Ecto neural progenitor cell (in vitro differentiated cells): ENCODE measurements around the gene GALNT9.

Experiments
- DNase-seq: peaks from one replicate; pipeline ENCODE4 v3.0.0-alpha.2; 2018; ENCODE audit warnings: low spot score

GALNT9 gene

DNA sequence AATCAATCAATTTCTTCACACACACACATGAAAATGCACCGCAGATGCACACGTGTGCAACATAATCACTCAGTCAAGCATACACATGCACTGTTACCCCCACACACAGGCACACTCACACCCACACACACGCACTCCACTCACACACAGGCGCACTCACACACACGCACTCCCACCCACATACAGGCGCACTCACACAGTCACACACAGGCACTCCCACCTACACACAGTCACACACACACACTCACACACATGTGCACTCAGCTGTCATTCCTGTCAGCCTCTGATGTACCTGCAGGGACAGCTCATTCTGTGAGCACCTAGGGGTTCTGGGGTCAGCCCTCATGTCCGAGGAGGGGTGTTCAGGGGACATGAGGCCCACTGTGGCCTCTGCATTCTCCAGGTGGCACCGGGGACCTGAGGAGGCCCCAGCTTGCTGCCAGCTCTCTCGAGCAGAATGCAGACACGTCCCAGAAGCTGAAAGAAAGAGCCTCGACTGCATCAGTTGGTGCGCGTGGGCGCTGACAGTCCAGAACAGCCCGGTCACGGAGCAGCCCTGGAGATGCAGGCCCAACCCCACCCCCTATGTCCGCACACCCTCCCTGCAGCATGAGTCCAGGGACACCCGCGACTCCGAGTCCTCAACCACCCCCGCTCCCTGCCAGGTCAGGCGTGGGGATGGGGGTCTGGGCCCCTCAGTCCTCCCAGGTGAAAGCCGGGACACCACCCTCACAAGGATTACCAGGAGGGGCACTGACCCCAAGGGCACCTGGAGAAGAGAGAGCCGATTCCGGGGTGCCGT is 115.8 kb downstream of the GALNT9 start:
- DNase-seq: no peak

DNA sequence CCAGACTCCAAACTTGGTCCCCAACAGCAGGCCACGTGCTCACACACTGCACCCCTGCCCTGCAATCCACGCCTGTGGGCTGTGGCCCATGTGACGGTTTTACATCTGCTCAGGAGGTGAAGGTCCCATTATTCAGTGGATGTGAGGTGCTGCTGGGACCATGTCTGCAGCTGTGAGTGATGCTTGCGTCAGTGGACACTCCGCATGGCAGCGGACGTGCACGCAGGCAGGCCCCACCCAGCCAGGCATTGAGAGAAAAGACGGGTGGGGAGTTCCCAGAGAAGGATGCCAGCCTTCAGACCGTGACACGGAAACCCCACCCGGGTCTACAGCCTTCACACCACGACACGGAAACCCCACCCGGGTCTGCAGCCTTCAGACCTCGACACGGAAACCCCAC is 117.6 kb downstream of the GALNT9 start:
- no peak for DNase-seq

- no peak for DNase-seq
Observed at GRCh38 chr12:132211326-132211725, 118.1 kb downstream of the GALNT9 start.

DNA sequence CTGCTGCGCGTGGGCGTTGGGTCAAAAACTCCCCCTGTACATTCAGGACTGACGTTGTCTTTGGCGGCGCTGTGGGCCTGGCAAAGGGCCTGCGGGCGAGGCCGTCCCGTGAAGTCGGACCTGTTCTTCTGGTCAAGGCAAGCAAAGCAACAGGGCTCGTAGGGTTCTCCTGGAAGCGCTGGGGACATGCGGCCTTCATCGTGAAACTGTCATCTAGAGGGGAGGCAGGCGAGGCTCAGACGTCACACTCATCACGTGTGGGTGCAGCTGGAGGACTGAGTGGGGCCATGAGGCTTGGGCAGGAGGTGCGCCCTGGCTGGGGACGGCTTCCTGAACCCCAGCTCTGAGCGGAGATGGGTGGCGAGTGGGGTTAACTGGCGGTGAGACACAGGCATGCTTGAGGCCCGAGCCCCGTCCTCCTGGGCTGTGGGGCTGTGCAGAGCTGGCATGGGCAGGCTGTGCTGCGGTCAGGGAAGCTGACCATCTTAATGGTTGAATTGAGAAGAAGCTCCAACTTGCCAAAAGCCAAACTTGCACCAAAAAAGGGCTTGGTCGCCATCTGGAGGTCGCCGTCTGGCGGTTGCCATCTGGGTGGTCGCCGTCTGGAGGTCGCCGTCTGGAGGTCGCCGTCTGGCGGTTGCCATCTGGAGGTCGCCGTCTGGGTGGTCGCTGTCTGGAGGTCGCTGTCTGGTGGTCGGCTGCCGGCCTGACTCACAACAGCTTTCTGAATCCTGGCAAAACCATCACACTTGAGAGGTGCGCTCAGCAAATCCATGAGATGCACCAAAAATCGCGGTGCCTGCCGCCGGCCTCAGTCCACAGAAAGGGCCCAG is 119.0 kb downstream of the GALNT9 start:
- no peak for DNase-seq

DNA sequence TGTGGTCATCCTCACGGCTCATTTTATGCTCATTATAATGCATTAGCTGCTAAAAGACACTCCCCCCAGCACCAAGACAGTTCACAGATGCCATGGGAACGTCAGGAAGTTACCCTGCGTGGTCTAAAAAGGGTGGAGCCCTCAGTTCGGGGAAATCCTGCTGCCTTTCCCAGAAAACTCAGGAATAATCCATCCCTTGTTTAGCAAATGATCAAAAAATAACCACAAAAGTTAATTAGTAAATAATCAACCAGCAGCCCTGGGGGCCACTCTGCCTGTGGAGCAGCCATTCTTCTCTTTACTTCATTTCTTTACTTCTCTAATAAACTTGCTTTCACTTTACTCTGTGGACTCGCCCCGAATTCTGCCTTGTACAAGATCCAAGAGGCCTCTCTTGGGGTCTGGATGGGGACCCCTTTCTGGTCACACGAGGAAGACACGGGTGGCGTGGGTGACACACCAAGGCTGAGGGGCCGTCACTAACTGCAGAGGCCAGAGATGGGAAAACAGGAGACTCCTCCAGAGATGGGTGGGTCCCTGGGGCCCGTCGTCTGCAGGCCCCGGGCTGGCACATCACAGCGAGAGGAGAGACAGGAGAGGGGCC is 119.7 kb downstream of the GALNT9 start:
- DNase-seq: no peak

DNA sequence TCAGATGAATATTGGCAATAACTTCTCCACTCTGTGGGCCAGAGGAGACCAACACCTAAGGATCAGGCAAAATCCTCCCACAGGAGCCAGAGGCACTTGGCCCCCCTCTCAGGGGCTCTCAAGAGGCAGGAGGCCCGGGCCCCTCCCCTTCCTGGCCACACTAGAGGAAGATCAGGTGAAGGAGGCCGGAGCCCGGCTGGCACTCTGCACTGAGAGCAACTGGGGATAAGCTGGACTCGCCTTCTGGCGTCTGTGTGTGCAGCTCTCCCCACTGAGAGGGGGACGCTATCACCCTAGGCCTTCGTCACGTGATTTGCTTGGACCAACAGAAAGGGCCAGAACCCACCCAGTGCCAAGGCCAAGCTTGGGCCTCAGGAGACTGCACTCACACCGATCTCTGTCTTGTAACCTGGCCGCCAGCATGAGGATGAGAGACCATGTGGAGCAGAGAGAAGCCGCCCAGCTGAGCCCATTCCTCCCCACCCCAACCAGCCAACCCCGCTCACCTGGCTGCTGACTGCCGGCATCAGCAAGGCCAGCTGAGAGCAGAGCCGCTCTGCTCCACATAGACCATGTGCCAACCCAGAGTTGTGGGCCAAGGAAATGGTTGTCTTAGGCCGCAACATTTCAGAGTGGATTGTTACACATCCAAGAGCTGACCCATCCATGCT is 121.1 kb downstream of the GALNT9 start:
- DNase-seq: no peak

DNA sequence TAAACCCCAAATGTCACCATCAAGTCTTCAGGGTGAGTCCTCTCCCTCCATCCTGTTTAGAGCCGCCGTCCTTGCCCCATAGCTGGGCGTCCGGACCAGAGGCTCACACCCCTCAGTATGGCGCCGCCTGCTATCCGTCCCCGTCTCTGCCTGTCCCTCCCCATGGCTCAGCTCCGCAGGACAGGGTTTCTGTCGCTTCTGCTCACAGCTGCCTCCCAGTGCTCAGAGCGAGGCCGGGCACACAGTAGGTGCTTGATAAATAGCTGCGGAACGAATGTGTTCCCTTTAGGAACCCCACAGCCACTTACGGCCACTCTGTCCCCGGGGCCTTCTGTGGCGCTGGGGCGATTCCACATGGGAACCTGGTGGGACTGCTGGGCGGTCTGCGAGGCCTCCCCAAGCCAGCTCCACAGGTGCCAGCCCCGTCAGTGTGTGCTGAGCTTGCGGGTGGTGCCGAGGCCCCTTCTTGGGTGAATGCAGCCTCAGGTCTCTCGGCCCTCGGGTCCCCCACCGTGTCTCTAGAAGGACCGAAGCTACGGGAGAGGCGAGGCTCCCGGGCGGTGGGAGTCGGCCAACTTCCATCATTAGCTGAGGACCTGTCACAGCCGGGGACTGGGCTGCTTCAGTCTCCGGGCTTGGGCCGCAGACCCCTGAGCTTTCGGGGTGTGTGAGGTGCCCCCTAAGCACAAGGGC is 122.2 kb downstream of the GALNT9 start:
- DNase-seq: no peak

DNA sequence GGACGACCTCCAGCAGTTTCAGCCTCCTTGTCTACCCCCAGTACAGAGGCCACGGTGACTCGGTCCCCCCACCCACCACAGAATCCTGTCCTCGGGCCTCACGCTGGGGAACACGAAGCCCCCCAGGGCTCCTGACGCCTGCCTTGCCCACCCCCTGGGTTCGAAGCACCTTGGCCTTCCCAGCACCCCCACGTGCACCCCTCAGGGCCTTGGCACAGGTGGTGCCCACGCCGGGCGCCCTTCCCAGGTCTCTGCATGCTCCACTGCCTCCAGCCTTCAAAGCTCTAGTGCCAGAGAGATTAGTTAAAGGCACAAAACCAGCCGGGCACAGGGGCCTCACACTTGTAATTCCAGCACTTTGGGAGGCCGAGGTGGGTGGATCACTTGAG is 123.3 kb downstream of the GALNT9 start:
- no peak for DNase-seq

DNA sequence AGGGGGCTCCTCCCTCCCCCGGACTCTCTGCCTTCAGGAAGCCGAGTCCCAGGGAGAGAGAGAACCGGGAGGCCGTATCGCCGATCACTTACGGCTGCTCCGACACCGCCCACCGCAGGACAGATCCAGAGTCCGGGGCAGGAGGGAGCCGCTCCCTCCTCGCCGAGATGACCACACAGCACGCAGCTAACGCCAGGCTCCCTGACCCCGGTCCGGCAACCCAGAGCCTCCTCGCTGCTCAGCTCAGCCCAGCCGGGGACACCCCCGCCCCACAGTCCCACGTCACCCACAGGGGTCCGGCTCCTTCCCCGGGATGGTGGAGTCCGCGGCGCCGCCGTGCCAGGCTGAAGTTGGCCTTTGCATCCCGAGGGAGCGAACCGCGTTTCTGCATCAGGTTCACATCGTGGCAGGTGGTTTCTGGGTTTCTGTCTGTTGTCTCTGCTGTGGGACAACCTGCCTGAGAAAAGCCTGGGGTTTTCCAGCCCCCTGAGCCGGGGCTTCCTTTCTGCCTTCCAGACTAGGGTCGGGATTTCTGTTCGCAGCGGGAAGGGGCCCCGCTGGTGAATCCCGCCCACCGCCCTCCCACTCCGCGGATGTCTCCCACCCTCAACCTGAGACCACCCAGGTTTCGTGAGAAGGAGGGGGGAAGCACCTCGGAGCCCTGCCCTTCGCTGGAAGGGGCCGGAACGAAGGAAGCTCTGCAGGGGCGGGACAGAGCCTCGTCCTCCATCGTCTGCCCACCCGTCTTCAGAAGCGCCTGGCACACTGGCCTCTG is 123.9 kb downstream of the GALNT9 start:
- DNase-seq: no peak

- DNase-seq: no peak
Observed at GRCh38 chr12:132204793-132205270, 124.6 kb downstream of the GALNT9 start.

GRCh38 chr12:132204063-132204792 is 125.2 kb downstream of the GALNT9 start:
- DNase-seq: no peak

DNA sequence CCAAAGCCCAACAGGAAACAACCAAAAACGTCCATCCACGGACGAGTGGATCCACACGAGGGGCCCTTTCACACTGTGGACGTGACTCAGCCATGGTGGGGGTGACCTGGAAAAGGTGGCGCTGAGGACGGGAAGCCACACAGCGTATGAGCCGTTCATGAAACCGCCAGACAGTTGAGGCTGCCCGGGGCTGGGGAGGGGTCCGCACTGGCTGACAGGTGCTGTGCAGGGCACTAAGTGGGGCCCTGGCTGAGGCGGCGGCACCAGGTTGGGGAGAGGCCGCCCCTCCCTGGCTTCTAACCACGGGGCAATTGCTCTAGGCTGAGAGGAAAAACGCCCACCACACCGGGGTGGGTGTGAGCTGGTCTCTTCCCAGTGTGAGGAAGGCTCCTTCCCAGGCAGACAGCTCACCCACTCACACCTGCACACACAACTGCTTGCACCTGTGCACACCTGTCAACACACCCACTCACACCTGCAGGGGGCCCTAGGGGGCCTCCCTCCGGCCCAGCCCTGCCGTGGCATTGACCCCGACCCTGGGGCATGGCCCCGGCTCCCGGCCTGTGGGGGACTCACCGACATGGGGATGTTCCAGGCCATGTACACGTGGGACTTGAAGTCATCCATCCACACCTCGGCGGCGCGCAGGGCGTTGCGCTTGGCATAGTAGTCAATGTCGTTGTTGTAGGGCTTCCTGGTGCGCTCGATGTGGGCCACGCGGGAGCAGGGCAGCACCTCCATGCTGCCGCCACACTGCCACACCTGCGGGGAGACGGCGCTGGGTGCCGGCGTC is 126.3 kb downstream of the GALNT9 start:
- no peak for DNase-seq

- DNase-seq: no peak
Observed at GRCh38 chr12:132201391-132202120, 127.8 kb downstream of the GALNT9 start.

DNA sequence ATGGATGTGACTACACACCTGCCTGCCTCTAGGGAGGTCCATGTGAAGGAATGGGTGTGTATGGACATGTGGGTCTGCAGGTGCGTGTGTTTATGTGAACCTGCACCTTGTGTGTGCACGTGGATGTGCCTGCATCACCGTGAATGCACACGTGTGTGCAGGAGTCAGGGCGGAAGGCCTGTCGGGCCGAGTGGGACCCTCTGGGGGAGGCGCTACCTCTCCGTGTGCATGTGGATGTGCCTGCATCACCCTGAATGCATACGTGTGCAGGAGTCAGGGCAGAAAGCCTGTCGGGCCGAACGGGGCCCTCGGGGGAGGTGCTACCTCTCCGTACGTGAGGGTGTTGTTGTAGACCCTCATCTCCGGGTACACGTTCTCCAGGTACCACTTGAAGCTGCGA is 128.6 kb downstream of the GALNT9 start:
- DNase-seq: no peak

GRCh38 chr12:132199526-132200319 is 129.7 kb downstream of the GALNT9 start:
- DNase-seq: no peak

DNA sequence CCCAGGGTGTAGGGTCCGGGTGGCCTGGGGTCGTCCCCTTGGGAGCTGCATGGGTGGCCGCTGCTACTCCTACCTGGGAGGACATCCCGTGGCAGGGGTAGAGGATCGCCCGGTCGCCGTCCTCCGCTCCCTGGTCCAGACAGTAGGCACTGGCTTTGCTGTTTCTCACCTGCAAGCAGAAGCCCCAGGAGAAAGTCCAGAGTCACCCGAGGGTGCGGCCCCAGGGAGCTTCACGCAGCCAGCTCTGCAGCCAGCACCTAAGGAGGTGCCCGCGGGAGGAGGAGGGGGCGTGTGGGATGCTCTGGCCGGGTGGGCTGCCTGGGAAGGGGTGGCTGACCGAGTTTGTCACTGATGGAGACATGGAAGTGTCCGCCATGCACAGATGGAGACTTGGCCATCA is 130.3 kb downstream of the GALNT9 start:
- DNase-seq: no peak

GRCh38 chr12:132197581-132198354 is 131.6 kb downstream of the GALNT9 start:
- DNase-seq: no peak
